Fibroblast of peridontal ligament (primary cell): ENCODE results near the gene LGI4.
A peak's percentile ranks its signal among the peaks of the same experiment; 100 is the strongest.
"Not testable (repeated sequence)": the region's sequence is repeated elsewhere in the genome, so short reads cannot be mapped to it uniquely, and the experiment has no call there.

ENCODE experiments used
- DNase-seq: peaks from one replicate; pipeline ENCODE4 v3.0.0-alpha.2; 2010; ENCODE audit errors: extremely low read depth

The LGI4 gene

DNA sequence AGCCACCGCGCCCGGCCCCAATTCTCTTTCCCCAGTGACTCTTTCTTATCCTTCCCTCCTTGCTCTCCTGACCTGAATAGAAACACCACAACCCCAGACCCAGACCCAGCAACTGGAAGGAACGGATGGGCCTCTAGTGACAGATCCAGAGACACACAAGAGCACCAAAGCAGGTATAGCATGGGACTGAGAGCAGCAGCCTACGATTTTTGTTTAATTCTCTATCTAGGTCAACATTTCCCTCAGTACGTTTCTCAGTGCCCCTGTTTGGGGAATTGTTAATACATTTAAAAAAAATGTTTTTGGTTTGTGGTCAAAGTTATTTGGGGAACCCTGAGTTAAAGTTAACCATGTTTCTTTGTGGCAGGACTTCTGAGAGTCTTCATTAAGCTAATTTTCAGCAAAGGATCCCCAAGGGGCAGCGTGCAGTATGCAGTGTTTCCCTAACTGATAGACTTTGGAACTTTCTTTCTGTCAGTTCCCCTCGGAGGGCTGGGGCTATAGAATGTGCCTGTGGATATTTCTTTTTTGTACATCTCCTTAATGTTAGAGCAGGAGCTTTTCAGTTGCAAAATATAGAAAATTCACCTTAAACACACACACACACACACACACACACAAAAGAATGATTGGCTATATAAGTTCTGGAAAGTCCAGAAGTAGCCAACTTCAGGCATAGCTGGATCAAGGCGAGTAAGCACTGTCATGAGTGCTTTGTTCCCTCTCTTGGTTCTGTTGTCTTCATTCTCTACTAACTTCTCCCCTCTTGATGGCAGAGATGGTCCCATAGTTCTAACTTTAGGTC lies 26.0 kb upstream of the LGI4 start:
- no peak for DNase-seq

GRCh38 chr19:35159606-35160005 lies 24.7 kb upstream of the LGI4 start:
- no peak for DNase-seq

DNA sequence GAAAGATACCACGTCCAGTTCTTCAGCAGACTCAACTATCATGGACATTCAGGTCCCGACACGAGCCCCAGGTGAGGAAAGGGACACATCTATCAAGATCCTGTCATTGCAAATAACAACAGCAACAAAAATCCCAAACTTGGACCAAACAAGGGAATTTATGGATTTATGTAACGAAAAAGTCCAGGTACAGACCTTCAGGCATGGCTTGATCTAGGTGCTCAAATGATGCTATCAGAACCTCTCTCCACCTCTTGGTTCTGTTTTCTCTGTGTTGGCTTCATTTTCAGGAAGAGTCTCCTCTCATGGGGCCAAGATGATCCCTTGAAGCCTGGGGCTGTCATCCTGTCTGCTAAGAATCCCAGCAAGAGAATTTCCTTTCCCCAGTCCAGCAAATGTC lies 22.6 kb upstream of the LGI4 start:
- no peak for DNase-seq

- no peak for DNase-seq
Measured at GRCh38 chr19:35156673-35157014, 21.8 kb upstream of the LGI4 start.

DNA sequence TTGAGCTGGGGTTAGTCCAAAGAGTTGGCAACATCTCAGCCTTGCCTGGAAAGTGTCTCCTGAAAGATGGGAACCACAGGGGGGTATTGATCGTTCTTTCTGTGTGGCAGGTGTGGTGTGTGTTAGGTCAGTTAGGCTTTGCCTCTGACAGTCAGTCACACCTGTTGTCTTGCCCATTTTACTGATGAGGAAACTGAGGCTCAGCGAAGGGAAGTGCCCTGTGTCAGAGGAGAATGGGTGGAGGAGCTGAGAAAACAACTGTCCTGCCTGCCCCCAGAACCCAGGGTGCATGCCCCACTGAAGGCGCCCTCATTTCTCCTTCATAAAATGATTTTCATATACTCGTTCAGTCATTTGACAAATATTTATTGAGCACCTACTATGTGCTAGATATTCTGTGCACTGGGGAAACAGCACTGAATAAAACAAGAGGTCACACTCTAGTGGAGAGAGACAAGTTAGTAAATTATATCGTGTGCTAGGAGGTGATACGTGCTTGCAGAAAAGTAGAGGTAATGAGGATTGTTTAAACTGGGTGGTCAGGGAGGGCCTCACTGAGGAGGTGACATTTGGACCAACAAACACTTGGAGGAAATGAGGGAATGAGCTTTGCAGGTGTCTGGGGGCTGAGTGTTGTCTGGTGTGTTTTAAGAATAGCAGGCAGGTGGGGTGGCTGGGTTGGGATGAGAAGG lies 21.3 kb upstream of the LGI4 start:
- DNase-seq, result no peak

GRCh38 chr19:35155441-35155840 lies 20.6 kb upstream of the LGI4 start:
- DNase-seq, result no peak

DNA sequence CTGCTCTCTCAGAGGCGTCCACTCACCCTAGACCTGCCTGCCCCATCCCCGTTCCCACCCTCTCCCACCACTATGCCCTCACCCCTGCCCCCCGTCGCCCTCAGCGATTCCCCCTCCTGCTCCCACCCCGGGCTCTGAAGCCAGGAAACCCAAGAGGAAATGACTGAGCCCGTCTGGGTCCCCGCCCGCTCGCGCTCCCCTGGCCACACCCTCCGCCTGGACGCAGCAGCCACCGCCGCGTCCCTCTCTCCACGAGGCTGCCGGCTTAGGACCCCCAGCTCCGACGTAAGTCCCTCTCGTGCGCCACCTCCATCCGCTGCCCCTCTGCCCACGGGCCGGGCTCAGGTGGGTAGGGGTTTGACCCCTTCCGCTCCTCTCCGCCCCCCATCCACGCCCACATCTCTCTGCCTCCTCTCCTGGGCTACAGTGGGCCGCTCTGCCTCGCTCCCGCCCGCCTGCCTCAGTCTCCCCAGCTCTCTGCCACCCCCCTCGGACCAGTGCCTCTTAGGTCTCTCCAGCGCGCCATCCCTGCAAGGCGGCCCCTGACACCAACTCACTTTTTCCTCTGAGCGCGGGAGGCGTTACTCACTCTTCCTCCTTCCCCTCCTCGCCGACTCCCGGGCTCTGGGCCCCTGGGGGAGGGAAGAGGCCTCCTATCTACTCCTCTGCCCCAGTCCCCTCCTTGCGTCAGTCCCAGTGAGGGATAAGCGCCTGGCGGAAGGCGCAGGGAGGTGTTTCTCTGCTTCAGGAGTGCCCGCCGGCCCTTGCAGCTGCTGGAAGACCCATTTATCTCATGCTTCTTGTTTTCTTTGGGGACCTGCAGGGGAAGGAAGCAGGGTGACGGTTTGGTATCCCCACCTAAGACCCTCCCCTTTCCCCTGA lies 19.9 kb upstream of the LGI4 start, which contains the start of gene FXYD5:
FXYD5 (plus strand) TSS at position 211 of the 882 bp plus-strand sequence. CDS start 816 bp downstream, outside the sequence.
- peak; percentile 53 for DNase-seq

DNA sequence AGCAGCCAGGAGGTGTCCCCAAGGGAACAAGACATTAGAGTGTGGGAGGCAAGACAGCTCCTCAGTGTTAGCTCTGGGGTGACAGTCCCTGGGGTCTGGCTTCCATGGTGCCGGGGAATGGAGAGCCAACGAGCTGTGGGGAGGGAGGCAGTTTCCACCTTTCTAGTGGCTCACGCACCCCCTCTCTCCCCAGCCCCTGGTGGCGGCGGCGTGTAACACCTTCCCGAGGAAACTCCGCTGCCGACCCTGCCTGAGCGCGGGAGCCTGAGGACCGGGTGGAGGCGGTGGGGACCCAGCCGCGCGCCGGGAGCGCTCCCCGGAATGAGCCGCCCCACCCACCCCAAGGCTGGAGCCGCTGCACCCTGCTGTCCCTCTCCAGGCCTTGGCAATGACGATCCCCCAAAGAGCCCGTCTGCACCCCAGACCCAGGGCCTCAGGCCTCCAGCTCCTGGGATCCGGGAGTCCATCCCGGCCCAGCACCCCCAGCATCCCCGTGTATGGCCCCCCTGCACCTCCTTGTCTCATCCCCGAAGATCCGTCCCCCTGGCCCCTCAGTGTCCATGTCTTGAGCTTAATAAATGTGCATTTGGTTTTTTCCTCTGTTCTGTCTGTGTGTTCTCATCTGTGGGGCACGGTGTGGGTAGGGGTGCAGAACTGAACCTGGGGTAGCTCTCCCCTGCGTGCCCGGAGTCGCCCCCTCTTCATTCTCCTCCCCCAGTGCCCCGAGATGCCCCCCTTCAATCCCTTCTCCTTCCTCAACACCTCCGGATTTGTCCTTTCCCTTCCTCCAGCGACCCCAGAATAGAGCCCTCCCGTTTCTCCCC lies 19.1 kb upstream of the LGI4 start:
- DNase-seq, result peak; percentile 13

GRCh38 chr19:35153129-35153522 lies 18.3 kb upstream of the LGI4 start:
- DNase-seq, result not testable (repeated sequence)

DNA sequence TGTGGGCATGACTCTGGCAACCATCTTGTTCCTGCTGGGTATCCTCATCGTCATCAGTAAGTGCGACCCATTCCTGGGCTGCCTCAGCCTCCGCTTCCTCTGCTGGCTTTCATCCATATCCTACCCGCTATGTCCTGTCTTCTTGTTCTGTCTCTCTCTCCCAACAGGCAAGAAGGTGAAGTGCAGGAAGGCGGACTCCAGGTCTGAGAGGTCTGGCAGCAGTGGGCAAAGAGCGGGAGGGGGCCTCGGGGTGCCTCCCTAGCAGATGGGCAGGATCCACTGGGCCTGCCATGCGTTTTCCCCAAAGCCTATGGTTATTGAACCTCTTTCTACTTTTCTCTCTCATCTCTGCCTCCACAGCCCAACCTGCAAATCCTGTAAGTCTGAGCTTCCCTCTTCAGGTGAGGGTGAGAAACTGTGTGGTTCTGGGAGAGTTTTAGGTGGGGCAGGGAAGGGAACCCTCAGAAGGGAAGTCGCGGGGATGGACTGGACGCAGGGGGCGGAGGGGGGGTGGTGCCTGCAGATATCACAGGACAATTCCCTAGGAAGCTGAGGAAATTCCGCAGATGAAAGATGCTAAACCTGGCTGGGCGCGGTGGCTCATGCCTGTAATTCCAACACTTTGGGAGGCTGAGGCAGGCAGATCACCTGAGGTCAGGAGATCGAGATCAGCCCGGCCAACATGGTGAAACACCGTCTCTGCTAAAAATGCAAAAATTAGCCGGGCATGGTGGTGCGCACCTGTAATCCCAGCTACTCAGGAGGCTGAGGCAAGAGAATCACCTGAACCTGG lies 16.6 kb upstream of the LGI4 start:
- no peak for DNase-seq

DNA sequence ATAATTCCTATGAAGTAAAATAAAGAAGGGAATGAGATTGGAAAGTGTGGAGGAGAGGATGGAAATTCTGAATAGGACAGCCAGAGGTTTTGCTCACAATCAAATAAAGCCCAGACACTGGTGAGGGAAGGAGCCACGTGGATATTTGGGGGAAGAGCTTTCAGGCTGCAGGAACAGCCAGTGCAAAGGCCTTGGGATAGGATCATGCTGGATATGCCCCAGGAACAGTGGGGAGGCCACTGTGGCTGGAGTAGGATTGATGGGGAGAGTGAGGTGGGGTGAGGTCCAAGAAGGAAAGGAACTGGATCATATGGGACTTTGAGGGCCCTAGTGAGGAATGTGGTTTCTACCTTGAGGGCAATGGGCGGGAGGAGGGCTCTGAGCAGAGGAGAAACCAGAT lies 15.6 kb upstream of the LGI4 start:
- DNase-seq, result no peak

DNA sequence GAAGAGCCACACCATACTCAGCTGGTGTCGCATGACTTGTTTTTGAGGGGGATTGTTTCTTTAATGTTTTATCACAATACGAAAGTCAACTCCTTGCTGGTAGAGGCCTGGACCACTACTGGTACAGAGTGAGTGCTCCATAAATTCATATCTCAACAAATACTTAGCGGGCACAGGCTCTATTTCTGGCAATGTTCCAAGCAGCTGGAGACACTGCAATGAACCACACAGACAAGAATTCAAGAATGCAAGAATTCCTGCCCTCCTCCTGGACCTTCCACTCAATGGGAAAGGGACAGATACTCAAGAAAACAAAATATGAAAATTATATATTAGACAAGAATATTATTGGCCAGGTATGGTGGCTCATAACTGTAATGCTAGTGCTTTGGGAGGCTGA lies 14.6 kb upstream of the LGI4 start:
- no peak for DNase-seq

GRCh38 chr19:35146746-35147459 lies 12.0 kb upstream of the LGI4 start:
- DNase-seq, result no peak

DNA sequence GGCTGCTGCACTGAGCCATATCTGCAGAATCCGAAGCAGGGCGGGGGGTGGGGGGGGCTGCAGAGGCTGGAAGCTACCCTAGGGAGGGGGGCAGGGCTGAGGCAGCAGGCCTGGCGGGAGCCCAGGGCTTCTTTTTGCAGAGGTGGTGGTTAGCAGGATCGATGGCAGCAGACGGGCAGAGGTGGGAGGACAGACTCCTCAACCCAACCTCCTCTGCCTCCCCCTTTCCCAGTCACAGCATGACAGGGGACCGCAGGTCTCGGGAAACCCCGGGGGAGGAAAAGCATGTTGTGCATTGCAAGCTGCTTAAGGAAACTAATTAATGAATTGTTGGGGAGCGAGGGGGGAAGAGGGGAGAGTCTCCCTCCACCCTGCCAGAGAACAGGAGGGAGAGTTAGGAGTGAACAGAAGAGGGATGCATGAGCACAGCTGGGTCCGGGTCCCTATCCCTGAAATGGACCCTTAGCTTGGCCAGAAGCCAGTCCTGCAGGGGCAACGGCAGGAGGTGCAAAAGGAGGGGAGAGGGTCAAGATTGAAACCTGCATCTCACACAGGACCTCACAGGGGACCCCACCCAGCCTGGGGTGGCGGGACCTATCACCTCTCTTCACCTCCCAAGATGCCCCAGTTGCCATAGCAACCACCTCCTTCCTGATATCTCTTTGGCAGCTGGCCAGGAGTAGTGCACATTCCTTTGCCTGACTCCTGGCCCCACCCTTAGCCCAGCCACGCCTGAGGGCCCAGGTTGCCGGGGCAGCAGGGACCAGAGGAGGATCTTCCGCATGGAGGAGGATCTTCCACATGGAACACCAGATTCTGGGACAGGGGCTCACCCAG lies 10.0 kb upstream of the LGI4 start:
- DNase-seq, result no peak

- DNase-seq, result no peak
Measured at GRCh38 chr19:35144259-35144599, 9.4 kb upstream of the LGI4 start.

GRCh38 chr19:35143818-35144217 lies 9.0 kb upstream of the LGI4 start:
- DNase-seq, result no peak

DNA sequence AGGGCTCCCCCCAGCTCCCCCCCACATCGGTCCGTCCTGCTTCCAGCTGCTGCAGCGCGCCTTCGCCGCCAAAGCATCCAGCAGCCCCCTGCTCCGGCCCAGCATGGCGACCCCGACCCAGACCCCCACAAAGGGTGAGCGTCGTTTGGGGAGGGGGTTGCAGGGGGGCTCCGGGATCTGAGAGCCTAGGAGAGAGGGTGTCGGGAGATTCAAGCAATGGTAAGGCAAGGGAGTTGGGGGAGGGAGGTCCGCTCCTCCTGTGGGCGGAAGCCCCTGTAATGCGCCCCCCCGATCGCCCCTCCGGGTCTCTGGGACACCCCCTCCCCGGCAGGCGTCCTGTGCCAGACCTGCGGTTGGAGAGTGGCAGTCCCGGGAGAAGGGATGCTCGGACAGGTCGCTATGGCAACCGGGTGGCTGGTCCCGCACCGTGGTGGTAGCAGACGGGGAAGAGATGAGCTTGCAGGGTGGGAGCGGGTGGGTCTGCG lies 8.4 kb upstream of the LGI4 start, which contains the start of gene FXYD7:
FXYD7 (plus strand) TSS at position 25 of the 485 bp plus-strand sequence; CDS start at position 104, 79 bp downstream.
- DNase-seq, result no peak

DNA sequence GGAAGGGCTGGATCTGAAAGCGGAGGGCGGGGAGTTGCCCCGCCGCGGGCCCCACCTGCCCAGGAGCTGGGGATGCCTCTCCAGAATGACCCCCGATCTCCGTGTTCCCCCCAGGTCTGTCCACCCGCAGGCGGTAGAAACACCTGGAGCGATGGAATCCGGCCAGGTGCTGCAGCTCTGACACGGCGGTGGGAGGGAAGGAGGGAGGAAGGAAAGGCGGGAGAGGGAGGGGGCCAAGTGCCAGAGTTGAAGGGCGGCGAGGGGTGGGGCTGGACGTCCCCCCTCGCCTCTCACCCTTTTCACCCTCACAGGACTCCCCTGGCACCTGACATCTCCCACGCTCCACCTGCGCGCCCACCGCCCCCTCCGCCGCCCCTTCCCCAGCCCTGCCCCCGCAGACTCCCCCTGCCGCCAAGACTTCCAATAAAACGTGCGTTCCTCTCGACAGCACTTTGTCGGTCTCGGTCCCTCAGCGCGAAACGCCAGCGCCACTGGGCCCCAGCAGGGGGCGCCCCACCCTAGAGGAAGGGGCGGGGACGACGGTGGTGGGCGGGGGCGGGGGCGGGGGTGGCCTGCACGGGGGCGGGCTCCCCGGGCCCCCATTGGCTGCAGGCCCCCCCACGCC lies 7.9 kb upstream of the LGI4 start:
- DNase-seq, result no peak
